Esophagus muscularis mucosa (tissue), 4 donors: Measurements from ENCODE around the gene ST8SIA5. TPM values are rescaled to one million over a fixed set of nuclear protein-coding genes. Genes with fewer than 3 reads are reported as not detected.

Source experiments
- DNase-seq: peaks from one replicate; pipeline ENCODE4 v3.0.0-alpha.2; 2017; ENCODE audit errors: extremely low spot score
- H3K27ac ChIP-seq, 4 donors: fragments of 200-600 bp; sonication (generic); replicated peaks in 1 of 4; 1 replicate in 3 of 4; 2 replicates in 1 of 4; pipeline ENCODE4 v1.5.1; 2016 to 2019; ENCODE audit warnings: mild to moderate bottlenecking in 1 of 4
- H3K27me3 ChIP-seq, 4 donors: fragments of 200-600 bp; sonication (generic); one replicate each; pipeline versions ENCODE4 v1.5.1 to v1.6.0; 2016 to 2019
- H3K36me3 ChIP-seq, 4 donors: fragments of 200-600 bp; sonication (generic); one replicate each; pipeline ENCODE4 v1.5.1; 2016 to 2019
- H3K4me1 ChIP-seq, 4 donors: fragments of 200-600 bp; sonication (generic); one replicate each; pipeline ENCODE4 v1.5.1; 2016 to 2019
- H3K4me3 ChIP-seq, 4 donors: fragments of 200-600 bp; sonication (generic); 1 replicate in 2 of 4; 2 replicates in 2 of 4; pipeline ENCODE4 v1.5.1; 2016 to 2019; ENCODE audit warnings: mild to moderate bottlenecking in 4 of 4, moderate library complexity in 1 of 4
- H3K9me3 ChIP-seq, 4 donors: fragments of 200-600 bp; sonication (generic); 1 replicate in 3 of 4; 2 replicates in 1 of 4; pipeline ENCODE4 v1.5.1; 2016 to 2019
- EP300 ChIP-seq: sonication (generic); formaldehyde crosslinking; IDR thresholded peaks from one replicate; pipeline ENCODE4 v1.6.1; 2017; ENCODE audit warnings: antibody characterized with exemption
- POLR2A ChIP-seq: fragments of 450-650 bp; IDR thresholded peaks from one replicate; pipeline ENCODE4 v1.6.1; 2017; ENCODE audit warnings: antibody characterized with exemption, moderate library complexity, mild to moderate bottlenecking, low read depth
- POLR2AphosphoS5 ChIP-seq, 2 donors: sonication (generic); formaldehyde crosslinking; IDR thresholded peaks; one replicate each; pipeline ENCODE4 v1.6.1; 2017; ENCODE audit warnings: antibody characterized with exemption in 2 of 2
- WGBS: methylation state at CpG from one replicate; pipeline ENCODE4 v1.1.5; 2018; 5-methylcytosine and 5-hydroxymethylcytosine counted together
- intact Hi-C: fragments of 100-400 bp; cut with DNase I; formaldehyde crosslinking; loops from one replicate; pipeline ENCODE4 v1.15.1; 2023
- total RNA-seq, 4 donors: library from RNA; depleted of rRNA; stranded (reverse); fragments of >200 nt; gene quantifications; one replicate each; pipeline versions ENCODE4 v1.1.0 to v1.2.1, GENCODE V29; 2016
- TF ChIP-seq, protein P1 (sequence below), 3 experiments: fragments of 200-600 bp in 2 of 3; fragments of 450-650 bp in 1 of 3; sonication (generic) in 2 of 3; IDR thresholded peaks; one replicate each; pipeline ENCODE4 v1.5.1; 2017 to 2019; ENCODE audit warnings: antibody characterized with exemption in 3 of 3, mild to moderate bottlenecking in 2 of 3, moderate library complexity in 1 of 3

Gene ST8SIA5
- total RNA-seq, 4 donors from 2014 or later, result 0.06 to 0.26 TPM; not detected in 2

DNA sequence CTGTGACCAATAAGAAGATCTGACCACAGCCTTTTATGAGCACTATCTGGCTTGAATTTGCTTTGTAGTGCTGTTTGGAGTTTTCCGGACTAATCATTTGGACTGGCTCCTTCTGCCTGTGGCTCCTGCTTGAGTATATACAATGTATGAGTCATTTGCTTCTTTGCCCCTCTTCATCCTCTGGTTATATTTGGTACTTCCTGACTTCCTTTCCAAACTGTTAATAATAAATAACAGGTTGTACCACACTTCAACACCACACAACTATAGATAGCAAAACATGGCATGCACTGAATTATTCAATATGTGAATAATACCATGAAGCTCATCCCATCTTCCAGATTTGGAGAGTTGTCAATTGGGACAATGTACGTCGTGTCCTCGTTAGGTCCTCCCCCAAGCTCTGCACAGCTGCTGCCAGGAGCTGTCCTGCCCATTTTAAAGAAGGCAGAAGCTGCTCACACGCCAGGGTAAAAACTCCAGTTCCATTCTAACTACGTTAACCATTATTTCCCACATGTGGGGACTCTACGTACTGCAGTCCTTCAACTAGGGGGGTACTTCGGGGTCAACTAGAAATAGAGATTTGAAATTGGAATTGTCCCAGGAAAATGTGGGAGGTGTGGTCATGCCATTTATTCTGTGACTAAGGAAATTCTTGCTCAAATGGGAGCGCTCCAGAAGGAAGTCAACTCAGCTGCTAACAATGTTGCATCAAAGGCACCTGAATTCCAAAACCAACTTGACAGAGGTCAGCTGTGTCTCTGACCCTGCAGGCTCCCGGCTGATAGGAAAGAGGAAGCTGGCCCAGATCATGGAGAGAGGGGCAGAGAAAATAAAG is 38.1 kb downstream of the ST8SIA5 start:
- intact Hi-C loops, result no loop called here
- peaks cover 6 to 16% (median 11%) of the 10 kb centered on the region in 4 donors for H3K4me1 ChIP-seq
- no peak overlapping the region for H3K4me3 ChIP-seq
- TF ChIP-seq POLR2AphosphoS5 (IDR thresholded peaks at IDR 0.05) (no peak), POLR2A (no peak), EP300 (no peak)
- TF ChIP-seq, protein P1, sequence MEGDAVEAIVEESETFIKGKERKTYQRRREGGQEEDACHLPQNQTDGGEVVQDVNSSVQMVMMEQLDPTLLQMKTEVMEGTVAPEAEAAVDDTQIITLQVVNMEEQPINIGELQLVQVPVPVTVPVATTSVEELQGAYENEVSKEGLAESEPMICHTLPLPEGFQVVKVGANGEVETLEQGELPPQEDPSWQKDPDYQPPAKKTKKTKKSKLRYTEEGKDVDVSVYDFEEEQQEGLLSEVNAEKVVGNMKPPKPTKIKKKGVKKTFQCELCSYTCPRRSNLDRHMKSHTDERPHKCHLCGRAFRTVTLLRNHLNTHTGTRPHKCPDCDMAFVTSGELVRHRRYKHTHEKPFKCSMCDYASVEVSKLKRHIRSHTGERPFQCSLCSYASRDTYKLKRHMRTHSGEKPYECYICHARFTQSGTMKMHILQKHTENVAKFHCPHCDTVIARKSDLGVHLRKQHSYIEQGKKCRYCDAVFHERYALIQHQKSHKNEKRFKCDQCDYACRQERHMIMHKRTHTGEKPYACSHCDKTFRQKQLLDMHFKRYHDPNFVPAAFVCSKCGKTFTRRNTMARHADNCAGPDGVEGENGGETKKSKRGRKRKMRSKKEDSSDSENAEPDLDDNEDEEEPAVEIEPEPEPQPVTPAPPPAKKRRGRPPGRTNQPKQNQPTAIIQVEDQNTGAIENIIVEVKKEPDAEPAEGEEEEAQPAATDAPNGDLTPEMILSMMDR (IDR thresholded peaks at IDR 0.05), result no peak
- DNase-seq, result no peak
- no peaks in the 10 kb centered on the region for H3K9me3 ChIP-seq
- H3K36me3 ChIP-seq, result no peaks in the 10 kb centered on the region
- H3K27ac ChIP-seq, result no peak overlapping the region
- H3K27me3 ChIP-seq, result no peaks in the 10 kb centered on the region
- WGBS, result 27% methylated on average over 10 of the region's 10 CpGs

DNA sequence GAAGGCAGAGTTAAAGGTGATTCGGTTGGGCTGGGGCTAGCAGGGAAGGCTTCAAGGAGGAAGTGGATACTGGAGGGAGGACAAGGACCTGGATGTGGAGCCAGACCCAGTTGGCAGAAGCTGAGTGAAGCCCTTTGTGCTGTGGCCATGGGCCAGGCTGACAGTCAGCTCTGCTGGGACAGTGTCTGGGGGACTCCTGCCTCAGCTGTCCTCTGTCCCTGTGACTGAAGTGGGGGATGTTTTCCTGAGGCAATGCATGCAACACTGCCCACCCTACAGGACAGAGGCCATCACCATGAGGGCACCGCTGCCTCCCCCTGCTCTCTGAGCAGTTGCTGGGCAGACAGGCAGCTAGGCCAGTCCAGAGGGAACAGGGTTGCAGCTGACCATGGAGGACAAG is 40.0 kb downstream of the ST8SIA5 start:
- TF ChIP-seq, protein P1 (IDR thresholded peaks at IDR 0.05), result no peak
- no peak for TF ChIP-seq POLR2A
- no peak for TF ChIP-seq EP300
- H3K4me3 ChIP-seq, result no peak overlapping the region
- no peaks in the 10 kb centered on the region for H3K27me3 ChIP-seq
- H3K36me3 ChIP-seq, result no peaks in the 10 kb centered on the region
- H3K9me3 ChIP-seq, result no peaks in the 10 kb centered on the region
- H3K27ac ChIP-seq, result no peak overlapping the region
- intact Hi-C loops, result no loop called here
- peaks cover 6 to 19% (median 11%) of the 10 kb centered on the region in 4 donors for H3K4me1 ChIP-seq
- WGBS, result 83% methylated on average over 1 of the region's 2 CpGs
- DNase-seq, result no peak

DNA sequence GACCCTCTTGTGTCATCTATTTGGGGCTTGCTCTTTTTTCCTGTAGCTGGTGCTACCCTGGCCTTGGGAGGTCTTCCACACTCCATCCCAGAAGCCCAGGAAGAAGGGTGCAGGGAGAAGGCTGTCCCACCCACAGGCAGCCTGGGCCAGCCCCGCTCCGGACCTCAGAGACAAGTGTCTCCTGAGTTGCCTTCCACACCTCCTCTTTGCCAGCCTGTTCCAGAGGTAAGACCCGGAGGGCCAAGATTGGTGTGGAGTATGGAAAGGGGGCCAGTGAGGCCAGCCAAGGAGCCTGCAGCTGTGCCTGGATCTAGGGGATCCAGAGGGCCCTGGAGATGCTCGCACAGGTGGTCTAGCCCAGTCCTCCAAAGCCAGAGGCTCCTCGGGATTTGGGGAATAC is 40.5 kb downstream of the ST8SIA5 start:
- Histone ChIP-seq H3K4me3 (no peak overlapping the region), H3K27me3 (no peaks in the 10 kb centered on the region), H3K27ac (no peak overlapping the region), H3K9me3 (no peaks in the 10 kb centered on the region), H3K4me1 (peaks cover 6 to 23% (median 11%) of the 10 kb centered on the region in 4 donors), H3K36me3 (no peaks in the 10 kb centered on the region)
- no peak for DNase-seq
- intact Hi-C loops, result no loop called here
- TF ChIP-seq, protein P1 (IDR thresholded peaks at IDR 0.05), result no peak
- no peak for TF ChIP-seq POLR2AphosphoS5 (IDR thresholded peaks at IDR 0.05)
- TF ChIP-seq EP300, result no peak
- TF ChIP-seq POLR2A, result no peak
- 86% methylated on average over 5 of the region's 5 CpGs for WGBS

DNA sequence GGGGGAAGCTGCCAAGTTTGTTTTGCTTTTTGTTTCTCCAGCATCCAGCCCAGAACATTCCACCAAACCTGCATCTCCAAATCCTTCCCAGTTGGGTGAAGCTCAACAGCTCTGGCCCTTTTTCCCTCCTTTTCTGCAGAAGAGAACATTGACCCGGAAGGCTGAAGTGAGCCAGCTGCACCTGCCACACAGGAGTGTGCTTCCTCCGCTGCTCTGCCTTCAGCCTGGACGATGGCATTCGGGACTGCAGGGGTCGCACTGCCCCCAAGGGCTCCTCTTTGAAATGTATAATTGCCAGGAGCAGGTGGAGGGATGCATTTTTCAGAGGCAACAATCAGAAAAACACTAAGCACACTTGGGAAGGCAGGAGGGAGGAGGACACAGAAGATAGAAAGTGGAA is 41.8 kb downstream of the ST8SIA5 start:
- H3K4me3 ChIP-seq, result no peak overlapping the region
- no peak for TF ChIP-seq POLR2A
- TF ChIP-seq POLR2AphosphoS5 (IDR thresholded peaks at IDR 0.05), result no peak
- no peak for TF ChIP-seq EP300
- TF ChIP-seq, protein P1 (IDR thresholded peaks at IDR 0.05), result no peak
- H3K27me3 ChIP-seq, result no peaks in the 10 kb centered on the region
- H3K36me3 ChIP-seq, result no peaks in the 10 kb centered on the region
- intact Hi-C loops, result no loop called here
- WGBS, result 66% methylated on average over 5 of the region's 5 CpGs
- H3K9me3 ChIP-seq, result no peaks in the 10 kb centered on the region
- DNase-seq, result no peak
- H3K27ac ChIP-seq, result no peak overlapping the region
- peaks cover 6 to 23% (median 11%) of the 10 kb centered on the region in 4 donors for H3K4me1 ChIP-seq
